ENCODE data around the gene TIRAP.

Gene TIRAP

GRCh38 chr11:126328444-126328843 lies 45.6 kb downstream of the TIRAP start:
- no peak overlapping the region for H3K27ac ChIP-seq (ENCODE audit: insufficient read depth in 1 of 2, low read depth in 1 of 2, low read length in 2 of 2, poor library complexity in 1 of 2, severe bottlenecking in 2 of 2)
- peaks cover 3 to 33% (median 24%) of the 10 kb centered on the region in 4 experiments for H3K36me3 ChIP-seq (ENCODE audit: control insufficient read depth in 4 of 4, insufficient read depth in 4 of 4, low read length in 3 of 4)
- 93% methylated on average over 10 of the region's 12 CpGs for WGBS (ENCODE audit: insufficient coverage)
- no peak for DNase-seq
- no peaks in the 10 kb centered on the region for H3K27me3 ChIP-seq (replicated peaks in 2 of 5; ENCODE audit: control insufficient read depth in 4 of 5, insufficient read depth in 5 of 5, low read length in 4 of 5)
- H3K4me1 ChIP-seq (ENCODE audit: control extremely low read depth in 1 of 4, control insufficient read depth in 4 of 4, insufficient read depth in 4 of 4, low read length in 3 of 4) = peaks cover 0 to 16% (median 0%) of the 10 kb centered on the region in 4 experiments
- H3K9me3 ChIP-seq (ENCODE audit: control extremely low read depth in 1 of 5, control insufficient read depth in 4 of 5, insufficient read depth in 2 of 5, low read depth in 1 of 5, low read length in 4 of 5) = no peaks in the 10 kb centered on the region
- ChIA-PET CTCF (interaction anchor here (1.1 to 2.8 kb wide), 3 partner anchors 9 to 40 kb away, joined by 3 to 10 read pairs (median 4); no protein-coding TSS in a partner anchor), POLR2A (interaction anchor here (1.9 kb wide), 1 partner anchor 10 kb away, joined by 4 read pairs; no protein-coding TSS in a partner anchor)
- no peak overlapping the region for H3K4me3 ChIP-seq (ENCODE audit: control insufficient read depth in 1 of 7, extremely low read depth in 1 of 7, insufficient read depth in 4 of 7, low read depth in 2 of 7, low read length in 6 of 7)

DNA sequence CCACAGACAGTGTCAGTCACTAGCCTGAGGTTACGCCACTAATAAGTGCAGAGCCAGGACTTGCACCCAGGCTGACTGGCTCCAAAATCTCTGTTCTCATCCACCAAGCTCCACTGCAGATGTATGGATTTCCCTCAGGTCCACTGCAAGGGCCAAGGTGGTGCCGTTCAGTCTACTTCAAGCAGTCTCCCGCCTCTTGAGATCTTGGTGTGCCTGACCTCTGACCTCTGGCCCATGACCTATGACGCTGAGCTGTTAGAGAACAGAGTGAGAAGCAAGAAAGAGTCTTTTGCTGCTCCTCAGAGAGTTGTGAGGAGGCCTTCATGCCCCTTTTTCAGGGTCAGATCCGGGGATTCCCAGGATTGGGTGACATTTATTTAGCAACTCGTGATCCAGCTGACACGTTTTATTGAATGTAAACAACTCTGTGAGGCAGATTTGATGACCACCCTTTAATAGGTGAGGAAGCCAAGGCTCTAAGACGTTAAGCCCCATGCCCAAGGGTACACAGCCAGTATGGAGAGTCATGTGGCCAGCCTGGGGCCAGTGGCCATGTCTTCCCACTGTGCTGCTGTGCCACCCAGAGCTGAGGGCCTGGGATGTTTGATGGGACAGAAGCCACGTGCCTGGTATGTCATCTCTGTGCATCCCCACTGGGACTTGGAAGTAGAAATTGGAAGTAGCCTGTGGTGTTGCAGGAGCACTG lies 46.2 kb downstream of the TIRAP start:
- H3K27ac ChIP-seq (ENCODE audit: insufficient read depth in 1 of 2, low read depth in 1 of 2, low read length in 2 of 2, poor library complexity in 1 of 2, severe bottlenecking in 2 of 2) = no peak overlapping the region
- no peaks in the 10 kb centered on the region for H3K27me3 ChIP-seq (replicated peaks in 2 of 5; ENCODE audit: control insufficient read depth in 4 of 5, insufficient read depth in 5 of 5, low read length in 4 of 5)
- H3K9me3 ChIP-seq (ENCODE audit: control extremely low read depth in 1 of 5, control insufficient read depth in 4 of 5, insufficient read depth in 2 of 5, low read depth in 1 of 5, low read length in 4 of 5) = no peaks in the 10 kb centered on the region
- DNase-seq = no peak
- H3K4me3 ChIP-seq (ENCODE audit: control insufficient read depth in 1 of 7, extremely low read depth in 1 of 7, insufficient read depth in 4 of 7, low read depth in 2 of 7, low read length in 6 of 7) = no peak overlapping the region
- H3K36me3 ChIP-seq (ENCODE audit: control insufficient read depth in 4 of 4, insufficient read depth in 4 of 4, low read length in 3 of 4) = peaks cover 3 to 36% (median 24%) of the 10 kb centered on the region in 4 experiments
- H3K4me1 ChIP-seq (ENCODE audit: control extremely low read depth in 1 of 4, control insufficient read depth in 4 of 4, insufficient read depth in 4 of 4, low read length in 3 of 4) = peaks cover 0 to 16% (median 0%) of the 10 kb centered on the region in 4 experiments
- WGBS (ENCODE audit: insufficient coverage) = 100% methylated on average over 9 of the region's 9 CpGs
- POLR2A ChIA-PET = interaction anchor here (1.9 kb wide), 1 partner anchor 11 kb away, joined by 4 read pairs; no protein-coding TSS in a partner anchor
- CTCF ChIA-PET = interaction anchor here (0.9 to 2.8 kb wide), 5 partner anchors 9 to 40 kb away, joined by 3 to 10 read pairs (median 4); no protein-coding TSS in a partner anchor

DNA sequence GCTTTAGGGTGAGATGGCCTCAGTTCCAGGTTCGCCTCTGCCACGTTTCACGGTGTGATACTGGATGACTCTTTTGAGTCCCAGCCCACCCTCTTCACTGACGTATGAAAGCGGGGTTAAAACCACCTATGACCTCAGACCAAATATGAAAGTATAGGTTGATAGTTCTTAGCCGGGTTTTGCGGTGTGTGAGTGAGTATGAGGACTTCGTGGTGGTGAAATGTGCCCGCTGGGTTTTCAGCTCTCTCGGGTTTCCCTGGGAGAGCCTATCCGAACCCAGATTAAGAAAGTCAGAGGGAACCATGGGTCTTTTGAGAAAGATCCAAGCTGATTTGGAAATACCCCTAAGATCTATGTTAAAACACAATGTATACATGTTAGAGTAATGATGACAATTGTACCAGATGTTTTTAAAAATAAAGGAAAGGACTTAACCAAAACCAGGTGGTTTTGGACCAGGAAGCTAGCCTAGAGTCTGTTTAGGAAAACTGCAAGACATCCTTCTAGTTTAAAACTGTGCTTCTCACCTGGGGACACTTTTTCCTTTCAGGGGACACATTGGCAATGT lies 46.8 kb downstream of the TIRAP start:
- no peak for DNase-seq
- 97% methylated on average over 7 of the region's 11 CpGs for WGBS (ENCODE audit: insufficient coverage)
- Histone ChIP-seq H3K27ac (ENCODE audit: insufficient read depth in 1 of 2, low read depth in 1 of 2, low read length in 2 of 2, poor library complexity in 1 of 2, severe bottlenecking in 2 of 2) (no peak overlapping the region), H3K4me3 (ENCODE audit: control insufficient read depth in 1 of 7, extremely low read depth in 1 of 7, insufficient read depth in 4 of 7, low read depth in 2 of 7, low read length in 6 of 7) (no peak overlapping the region), H3K27me3 (replicated peaks in 2 of 5; ENCODE audit: control insufficient read depth in 4 of 5, insufficient read depth in 5 of 5, low read length in 4 of 5) (no peaks in the 10 kb centered on the region), H3K36me3 (ENCODE audit: control insufficient read depth in 4 of 4, insufficient read depth in 4 of 4, low read length in 3 of 4) (peaks cover 3 to 38% (median 22%) of the 10 kb centered on the region in 4 experiments), H3K9me3 (ENCODE audit: control extremely low read depth in 1 of 5, control insufficient read depth in 4 of 5, insufficient read depth in 2 of 5, low read depth in 1 of 5, low read length in 4 of 5) (no peaks in the 10 kb centered on the region), H3K4me1 (ENCODE audit: control extremely low read depth in 1 of 4, control insufficient read depth in 4 of 4, insufficient read depth in 4 of 4, low read length in 3 of 4) (peaks cover 0 to 19% (median under 1%) of the 10 kb centered on the region in 4 experiments)
- POLR2A ChIA-PET = interaction anchor here (1.9 kb wide), 1 partner anchor 11 kb away, joined by 4 read pairs; no protein-coding TSS in a partner anchor
- CTCF ChIA-PET = interaction anchor here (0.9 to 2.8 kb wide), 4 partner anchors 8 to 39 kb away, joined by 3 to 10 read pairs (median 4); no protein-coding TSS in a partner anchor

GRCh38 chr11:126331286-126331685 lies 48.4 kb downstream of the TIRAP start:
- Histone ChIP-seq H3K27me3 (replicated peaks in 2 of 5; ENCODE audit: control insufficient read depth in 4 of 5, insufficient read depth in 5 of 5, low read length in 4 of 5) (no peaks in the 10 kb centered on the region), H3K4me1 (ENCODE audit: control extremely low read depth in 1 of 4, control insufficient read depth in 4 of 4, insufficient read depth in 4 of 4, low read length in 3 of 4) (peaks cover 0 to 34% (median 14%) of the 10 kb centered on the region in 4 experiments), H3K27ac (ENCODE audit: insufficient read depth in 1 of 2, low read depth in 1 of 2, low read length in 2 of 2, poor library complexity in 1 of 2, severe bottlenecking in 2 of 2) (no peak overlapping the region), H3K36me3 (ENCODE audit: control insufficient read depth in 4 of 4, insufficient read depth in 4 of 4, low read length in 3 of 4) (peaks cover 3 to 46% (median 24%) of the 10 kb centered on the region in 4 experiments), H3K9me3 (ENCODE audit: control extremely low read depth in 1 of 5, control insufficient read depth in 4 of 5, insufficient read depth in 2 of 5, low read depth in 1 of 5, low read length in 4 of 5) (no peaks in the 10 kb centered on the region), H3K4me3 (ENCODE audit: control insufficient read depth in 1 of 7, extremely low read depth in 1 of 7, insufficient read depth in 4 of 7, low read depth in 2 of 7, low read length in 6 of 7) (no peak overlapping the region)
- no peak for DNase-seq
- 100% methylated on average over 8 of the region's 13 CpGs for WGBS (ENCODE audit: insufficient coverage)
- CTCF ChIA-PET = no interaction called here
- POLR2A ChIA-PET = no interaction called here

DNA sequence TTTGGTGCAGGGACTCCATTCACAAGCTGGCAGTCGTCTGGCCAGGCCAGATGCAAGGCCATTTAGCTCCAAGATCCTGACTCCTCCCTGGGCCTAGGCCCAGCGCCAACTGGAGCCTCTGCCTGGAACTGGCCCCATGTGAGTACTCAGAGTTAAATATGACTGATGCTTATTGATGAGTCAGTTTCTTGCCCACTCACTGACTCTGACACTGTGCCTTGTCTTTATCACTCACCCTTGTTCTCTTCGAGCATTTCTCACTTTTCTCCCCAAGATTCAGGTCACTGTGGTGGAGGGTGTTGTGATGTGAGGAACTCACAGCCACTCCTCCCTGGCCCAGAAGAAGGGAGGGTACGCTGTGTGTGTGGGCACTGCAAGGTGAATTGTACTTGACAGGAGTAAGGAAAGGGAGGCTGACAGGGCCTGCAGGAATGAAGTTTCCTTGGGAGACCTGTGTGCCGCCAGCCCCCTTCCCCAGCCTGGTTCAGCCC lies 49.4 kb downstream of the TIRAP start:
- POLR2A ChIA-PET = no interaction called here
- H3K27ac ChIP-seq (ENCODE audit: insufficient read depth in 1 of 2, low read depth in 1 of 2, low read length in 2 of 2, poor library complexity in 1 of 2, severe bottlenecking in 2 of 2) = no peak overlapping the region

GRCh38 chr11:126333142-126333541 lies 50.2 kb downstream of the TIRAP start:
- ChIA-PET POLR2A (no interaction called here), CTCF (no interaction called here)
- Histone ChIP-seq H3K4me3 (ENCODE audit: control insufficient read depth in 1 of 7, extremely low read depth in 1 of 7, insufficient read depth in 4 of 7, low read depth in 2 of 7, low read length in 6 of 7) (no peak overlapping the region), H3K9me3 (ENCODE audit: control extremely low read depth in 1 of 5, control insufficient read depth in 4 of 5, insufficient read depth in 2 of 5, low read depth in 1 of 5, low read length in 4 of 5) (no peaks in the 10 kb centered on the region), H3K27ac (ENCODE audit: insufficient read depth in 1 of 2, low read depth in 1 of 2, low read length in 2 of 2, poor library complexity in 1 of 2, severe bottlenecking in 2 of 2) (no peak overlapping the region), H3K27me3 (replicated peaks in 2 of 5; ENCODE audit: control insufficient read depth in 4 of 5, insufficient read depth in 5 of 5, low read length in 4 of 5) (no peaks in the 10 kb centered on the region), H3K4me1 (ENCODE audit: control extremely low read depth in 1 of 4, control insufficient read depth in 4 of 4, insufficient read depth in 4 of 4, low read length in 3 of 4) (peaks cover 0 to 46% (median 28%) of the 10 kb centered on the region in 4 experiments), H3K36me3 (ENCODE audit: control insufficient read depth in 4 of 4, insufficient read depth in 4 of 4, low read length in 3 of 4) (peaks cover 3 to 50% (median 25%) of the 10 kb centered on the region in 4 experiments)
- 98% methylated on average over 7 of the region's 7 CpGs for WGBS (ENCODE audit: insufficient coverage)
- no peak for DNase-seq

More for the DNA sequence above, 49.4 kb downstream of the TIRAP start:
- 100% methylated on average over 3 of the region's 5 CpGs for WGBS (ENCODE audit: insufficient coverage)
- no peak for DNase-seq
- CTCF ChIA-PET = no interaction called here
- H3K4me1 ChIP-seq (ENCODE audit: control extremely low read depth in 1 of 4, control insufficient read depth in 4 of 4, insufficient read depth in 4 of 4, low read length in 3 of 4) = peaks cover 0 to 44% (median 24%) of the 10 kb centered on the region in 4 experiments
- H3K9me3 ChIP-seq (ENCODE audit: control extremely low read depth in 1 of 5, control insufficient read depth in 4 of 5, insufficient read depth in 2 of 5, low read depth in 1 of 5, low read length in 4 of 5) = no peaks in the 10 kb centered on the region
- H3K36me3 ChIP-seq (ENCODE audit: control insufficient read depth in 4 of 4, insufficient read depth in 4 of 4, low read length in 3 of 4) = peaks cover 3 to 46% (median 24%) of the 10 kb centered on the region in 4 experiments
- H3K4me3 ChIP-seq (ENCODE audit: control insufficient read depth in 1 of 7, extremely low read depth in 1 of 7, insufficient read depth in 4 of 7, low read depth in 2 of 7, low read length in 6 of 7) = no peak overlapping the region
- no peaks in the 10 kb centered on the region for H3K27me3 ChIP-seq (replicated peaks in 2 of 5; ENCODE audit: control insufficient read depth in 4 of 5, insufficient read depth in 5 of 5, low read length in 4 of 5)

Measured in common myeloid progenitor, CD34-positive (primary cell).